GM12873 (cell line): Measurements from ENCODE around the gene PRR16.

Source experiments
- TF ChIP-seq, protein P1 (sequence below): IDR thresholded peaks from 2 replicates; pipeline ENCODE4 v1.5.1; 2012; ENCODE audit warnings: low read depth, mild to moderate bottlenecking, moderate library complexity, low read length, control low read depth; ENCODE audit not compliant: insufficient read depth; ENCODE audit errors: missing control alignments

Gene PRR16

GRCh38 chr5:120604884-120605283 is 140.8 kb downstream of the PRR16 start:
- TF ChIP-seq, protein P1, sequence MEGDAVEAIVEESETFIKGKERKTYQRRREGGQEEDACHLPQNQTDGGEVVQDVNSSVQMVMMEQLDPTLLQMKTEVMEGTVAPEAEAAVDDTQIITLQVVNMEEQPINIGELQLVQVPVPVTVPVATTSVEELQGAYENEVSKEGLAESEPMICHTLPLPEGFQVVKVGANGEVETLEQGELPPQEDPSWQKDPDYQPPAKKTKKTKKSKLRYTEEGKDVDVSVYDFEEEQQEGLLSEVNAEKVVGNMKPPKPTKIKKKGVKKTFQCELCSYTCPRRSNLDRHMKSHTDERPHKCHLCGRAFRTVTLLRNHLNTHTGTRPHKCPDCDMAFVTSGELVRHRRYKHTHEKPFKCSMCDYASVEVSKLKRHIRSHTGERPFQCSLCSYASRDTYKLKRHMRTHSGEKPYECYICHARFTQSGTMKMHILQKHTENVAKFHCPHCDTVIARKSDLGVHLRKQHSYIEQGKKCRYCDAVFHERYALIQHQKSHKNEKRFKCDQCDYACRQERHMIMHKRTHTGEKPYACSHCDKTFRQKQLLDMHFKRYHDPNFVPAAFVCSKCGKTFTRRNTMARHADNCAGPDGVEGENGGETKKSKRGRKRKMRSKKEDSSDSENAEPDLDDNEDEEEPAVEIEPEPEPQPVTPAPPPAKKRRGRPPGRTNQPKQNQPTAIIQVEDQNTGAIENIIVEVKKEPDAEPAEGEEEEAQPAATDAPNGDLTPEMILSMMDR: no peak

DNA sequence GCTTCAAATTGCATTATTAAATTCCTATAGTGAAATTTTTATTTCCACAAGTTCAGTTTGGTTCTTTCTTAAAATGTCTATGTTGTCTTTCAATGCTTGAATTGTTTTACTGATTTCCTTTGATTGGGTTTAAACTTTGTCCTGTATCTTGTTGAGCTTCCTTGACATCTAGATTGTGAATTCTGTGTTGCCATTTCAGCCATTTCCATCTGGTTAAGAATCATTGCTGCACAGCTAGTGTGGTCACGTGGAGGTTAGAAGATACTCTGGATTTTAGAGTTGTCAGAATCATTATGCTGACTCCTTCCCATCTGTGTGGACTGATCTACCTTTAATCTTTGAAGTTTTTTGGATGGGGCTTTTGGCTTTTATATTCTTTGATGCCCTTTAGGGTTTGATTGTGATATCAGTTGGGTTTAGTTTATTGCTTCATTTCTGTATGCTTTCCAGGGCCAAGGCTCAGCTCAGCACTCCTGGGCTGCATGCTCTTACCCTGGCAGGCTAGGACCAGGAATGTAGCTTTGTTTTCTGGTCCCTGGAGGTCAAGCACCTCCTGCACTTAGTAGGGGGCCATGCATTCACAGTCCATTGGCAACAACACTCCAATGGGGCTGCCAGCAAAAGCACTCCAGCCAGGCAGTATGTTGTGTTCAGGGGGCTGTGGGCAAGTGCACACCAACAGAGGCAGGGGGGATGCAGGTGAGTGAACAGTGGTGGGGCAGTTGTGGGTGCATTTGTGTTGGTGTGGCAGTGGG is 141.4 kb downstream of the PRR16 start:
- TF ChIP-seq, protein P1: no peak

DNA sequence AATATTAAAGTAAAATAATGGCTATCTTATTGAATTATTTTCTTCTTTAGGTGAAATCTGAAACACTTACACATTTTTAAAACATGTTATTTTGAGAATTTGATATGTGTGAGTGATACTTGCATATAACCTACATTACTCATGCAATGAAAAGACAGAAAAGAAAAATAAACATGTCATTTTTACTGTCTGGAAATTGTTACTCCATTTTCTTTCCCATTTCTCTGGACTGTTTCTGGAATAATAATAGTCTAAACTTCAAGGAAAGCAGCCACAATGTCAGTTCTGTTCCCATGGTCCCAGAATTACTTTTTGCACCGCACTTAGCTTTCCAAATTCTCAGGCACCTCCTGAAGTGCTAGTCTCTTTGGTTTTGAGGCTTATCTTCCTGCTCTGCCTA is 145.5 kb downstream of the PRR16 start:
- TF ChIP-seq, protein P1: no peak

DNA sequence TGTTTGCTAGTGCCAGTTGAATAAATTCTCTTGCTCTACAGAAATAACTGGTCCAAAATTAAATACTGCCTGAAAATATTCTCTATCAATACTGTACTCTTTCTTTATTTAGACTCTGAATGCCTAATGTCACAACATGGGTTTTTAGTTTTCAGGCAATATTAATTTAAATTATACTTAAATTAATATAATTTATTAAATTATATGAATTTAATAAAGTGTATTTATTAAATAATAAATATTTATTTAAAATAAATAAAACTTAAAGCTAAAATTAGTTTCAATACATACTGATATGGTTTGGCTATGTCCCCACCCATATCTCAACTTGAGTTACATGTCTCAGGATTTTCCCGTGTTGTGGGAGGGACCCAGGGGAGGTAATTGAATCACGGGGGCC is 146.0 kb downstream of the PRR16 start:
- TF ChIP-seq, protein P1: no peak

GRCh38 chr5:120613729-120614128 is 149.6 kb downstream of the PRR16 start:
- TF ChIP-seq, protein P1: no peak

DNA sequence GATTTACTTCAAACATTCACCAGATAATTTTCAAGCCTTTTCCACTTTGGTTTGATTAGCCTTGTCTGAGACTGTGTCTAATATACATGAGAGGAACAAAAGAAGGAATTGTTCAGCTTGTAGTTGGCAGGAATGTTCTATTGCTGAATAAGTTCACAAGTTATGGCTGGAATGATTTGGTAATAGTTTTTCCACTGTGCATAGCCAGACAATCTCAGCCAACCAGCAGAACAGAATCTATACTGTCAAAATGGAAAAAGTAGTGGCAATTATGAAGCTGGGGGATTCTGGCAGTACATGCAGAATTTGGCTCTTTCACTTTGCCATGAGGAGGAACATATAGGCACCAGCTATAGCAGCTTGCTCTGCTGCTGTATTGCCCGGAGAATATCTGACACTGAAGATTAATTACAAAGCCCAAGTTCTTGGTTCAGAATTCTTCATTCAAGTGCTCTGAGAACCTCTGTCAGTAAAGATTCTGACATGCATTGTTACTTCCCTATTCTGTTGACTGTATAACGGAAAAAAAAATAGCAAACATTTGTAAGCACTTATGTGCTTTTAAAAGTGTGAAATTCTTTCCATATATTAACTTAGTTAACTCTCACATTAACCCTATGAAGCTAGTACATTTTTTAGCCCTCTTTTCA is 150.6 kb downstream of the PRR16 start:
- TF ChIP-seq, protein P1: no peak

DNA sequence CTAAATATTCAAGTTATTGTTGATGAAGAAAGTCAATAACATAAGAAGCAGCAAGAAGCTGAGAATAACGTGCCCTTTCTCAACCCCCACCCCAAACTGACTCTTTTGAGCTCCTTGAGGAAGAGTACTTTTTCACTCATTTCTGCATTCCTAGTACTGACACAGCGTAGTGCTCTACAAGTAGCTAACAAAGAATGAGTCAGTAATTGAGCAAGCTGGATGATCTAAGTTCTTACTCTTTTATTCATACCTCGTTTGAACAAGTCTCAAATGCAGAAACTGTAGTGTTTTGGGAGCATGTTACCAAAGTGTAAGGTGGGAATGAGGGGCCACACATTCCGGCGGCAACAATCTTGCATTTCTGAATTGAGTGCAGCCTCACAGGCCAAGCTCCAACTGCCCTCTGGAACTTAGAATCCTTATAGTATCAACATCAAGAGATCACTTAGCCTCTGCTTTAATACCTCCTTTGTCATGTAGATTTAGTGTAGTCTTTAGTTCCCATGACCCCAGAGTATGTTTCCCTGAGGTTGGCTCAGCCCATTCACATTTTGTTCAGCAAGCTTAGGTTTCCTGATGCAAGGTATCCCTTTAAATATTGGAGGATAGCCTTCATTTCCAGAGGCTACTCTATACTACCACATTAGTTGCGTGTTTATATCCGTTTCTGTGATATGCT is 152.0 kb downstream of the PRR16 start:
- TF ChIP-seq, protein P1: no peak
